ENCODE measurements around the gene SH3PXD2A.

Gene SH3PXD2A

DNA sequence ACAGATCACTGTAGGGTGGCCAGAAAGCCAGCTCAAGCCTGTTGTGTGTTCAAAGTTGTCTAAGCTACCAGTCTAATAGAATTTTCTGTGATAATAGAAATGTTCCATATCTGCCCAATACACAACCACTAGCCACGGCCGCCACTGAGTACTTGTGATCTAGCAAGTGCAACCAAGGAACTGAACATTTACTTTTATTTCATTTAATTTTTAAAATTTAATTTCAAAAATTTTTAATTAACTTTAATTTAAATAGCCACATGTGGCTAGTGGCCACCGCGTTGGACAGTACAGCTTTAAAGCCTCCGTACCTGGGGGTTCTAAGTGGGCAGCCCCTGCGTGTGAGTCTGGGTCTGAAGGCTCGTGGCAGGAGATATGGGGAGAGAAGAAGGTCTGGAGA is 60.4 kb downstream of the SH3PXD2A start:
- TF ChIP-seq, protein P1, sequence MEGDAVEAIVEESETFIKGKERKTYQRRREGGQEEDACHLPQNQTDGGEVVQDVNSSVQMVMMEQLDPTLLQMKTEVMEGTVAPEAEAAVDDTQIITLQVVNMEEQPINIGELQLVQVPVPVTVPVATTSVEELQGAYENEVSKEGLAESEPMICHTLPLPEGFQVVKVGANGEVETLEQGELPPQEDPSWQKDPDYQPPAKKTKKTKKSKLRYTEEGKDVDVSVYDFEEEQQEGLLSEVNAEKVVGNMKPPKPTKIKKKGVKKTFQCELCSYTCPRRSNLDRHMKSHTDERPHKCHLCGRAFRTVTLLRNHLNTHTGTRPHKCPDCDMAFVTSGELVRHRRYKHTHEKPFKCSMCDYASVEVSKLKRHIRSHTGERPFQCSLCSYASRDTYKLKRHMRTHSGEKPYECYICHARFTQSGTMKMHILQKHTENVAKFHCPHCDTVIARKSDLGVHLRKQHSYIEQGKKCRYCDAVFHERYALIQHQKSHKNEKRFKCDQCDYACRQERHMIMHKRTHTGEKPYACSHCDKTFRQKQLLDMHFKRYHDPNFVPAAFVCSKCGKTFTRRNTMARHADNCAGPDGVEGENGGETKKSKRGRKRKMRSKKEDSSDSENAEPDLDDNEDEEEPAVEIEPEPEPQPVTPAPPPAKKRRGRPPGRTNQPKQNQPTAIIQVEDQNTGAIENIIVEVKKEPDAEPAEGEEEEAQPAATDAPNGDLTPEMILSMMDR (IDR thresholded peaks at IDR 0.05; ENCODE audit: low read depth, low read length) = no peak
- no peak overlapping the region for H3K4me3 ChIP-seq (ENCODE audit: low read depth, low read length)

DNA sequence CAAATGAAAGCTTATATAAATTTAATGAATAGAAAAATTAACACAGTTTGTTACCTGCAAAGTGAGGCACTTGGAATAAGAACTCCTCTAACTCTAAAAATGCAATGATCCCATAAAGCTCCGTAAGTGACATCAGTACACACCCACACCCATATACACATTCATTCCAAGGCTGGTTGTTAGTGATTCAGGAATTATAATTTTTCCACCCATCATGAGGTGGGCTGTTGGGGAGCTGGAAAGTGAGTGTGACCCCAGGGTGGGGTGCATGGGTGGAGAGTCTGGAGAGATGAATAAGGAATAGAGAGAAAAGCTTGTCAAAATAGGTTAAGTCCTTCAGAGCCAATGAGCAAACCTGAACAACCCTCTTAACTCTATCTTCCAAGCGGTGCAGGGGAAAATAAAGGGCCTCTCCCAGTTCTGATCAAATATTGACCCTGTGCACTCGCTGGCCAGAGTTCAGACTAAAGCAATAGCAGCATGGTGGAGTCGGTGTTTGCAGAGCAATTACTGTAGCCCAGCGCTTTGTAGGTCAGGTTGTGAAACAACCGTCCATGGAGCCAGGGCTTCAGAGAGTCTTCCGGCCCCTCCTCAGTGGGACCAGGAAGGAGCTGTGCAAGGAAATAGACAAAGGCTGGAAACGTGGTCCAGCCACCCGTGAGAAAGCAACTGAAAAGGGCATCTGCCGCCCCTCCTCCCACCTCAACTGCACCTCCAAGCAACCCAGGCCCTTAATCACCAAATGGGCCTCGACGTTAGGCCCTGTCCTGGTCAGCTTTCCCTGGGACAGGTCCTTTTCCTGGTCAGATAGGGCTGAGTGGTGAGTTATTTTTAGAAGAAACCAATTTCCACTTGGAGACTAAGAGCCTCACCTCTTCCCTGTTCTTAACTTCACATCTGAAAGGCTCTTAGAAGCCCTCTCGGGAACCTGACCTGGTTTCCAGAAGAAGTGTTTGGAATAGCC is 61.2 kb downstream of the SH3PXD2A start:
- TF ChIP-seq, protein P1 (IDR thresholded peaks at IDR 0.05; ENCODE audit: low read depth, low read length) = no peak
- H3K4me3 ChIP-seq (ENCODE audit: low read depth, low read length) = no peak overlapping the region

DNA sequence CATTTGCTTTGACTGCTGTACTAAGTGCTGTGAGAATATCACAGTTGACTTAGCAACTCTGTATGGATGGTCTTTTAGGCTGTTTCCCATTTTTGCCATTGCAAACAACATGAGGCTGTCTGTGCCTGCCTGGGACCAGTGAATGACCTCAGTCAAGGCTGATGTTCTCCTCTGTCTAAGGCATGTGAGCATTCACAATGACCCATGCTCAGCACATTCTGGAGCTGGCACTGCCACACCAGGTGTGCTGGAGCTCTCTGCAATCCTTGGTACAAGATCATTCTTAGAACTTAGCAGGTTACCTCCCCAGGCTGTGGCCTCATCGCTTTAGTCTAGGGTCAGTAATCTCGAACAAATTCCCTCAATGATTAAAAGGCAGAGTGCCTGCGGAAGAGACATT is 61.9 kb downstream of the SH3PXD2A start:
- no peak overlapping the region for H3K4me3 ChIP-seq (ENCODE audit: low read depth, low read length)
- TF ChIP-seq, protein P1 (IDR thresholded peaks at IDR 0.05; ENCODE audit: low read depth, low read length) = no peak

DNA sequence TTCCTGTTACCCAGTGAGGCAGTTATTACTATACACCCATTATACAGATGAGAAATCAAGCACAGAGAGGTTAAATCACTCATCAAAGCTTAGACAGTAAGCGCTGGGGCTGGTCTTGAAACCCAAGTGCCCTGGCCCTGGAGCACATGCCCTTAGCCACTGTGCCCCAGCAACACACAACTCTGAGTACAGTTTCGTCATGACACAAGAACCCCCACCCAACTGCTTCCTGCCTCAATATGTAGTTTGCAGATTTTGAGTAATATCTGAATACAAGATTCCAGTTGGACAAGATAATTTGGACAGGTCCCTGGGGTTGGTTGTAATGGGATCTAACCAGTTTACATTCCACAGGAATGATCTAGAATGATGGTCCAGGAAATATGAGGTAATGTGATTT is 62.8 kb downstream of the SH3PXD2A start:
- TF ChIP-seq, protein P1 (IDR thresholded peaks at IDR 0.05; ENCODE audit: low read depth, low read length) = no peak
- no peak overlapping the region for H3K4me3 ChIP-seq (ENCODE audit: low read depth, low read length)

DNA sequence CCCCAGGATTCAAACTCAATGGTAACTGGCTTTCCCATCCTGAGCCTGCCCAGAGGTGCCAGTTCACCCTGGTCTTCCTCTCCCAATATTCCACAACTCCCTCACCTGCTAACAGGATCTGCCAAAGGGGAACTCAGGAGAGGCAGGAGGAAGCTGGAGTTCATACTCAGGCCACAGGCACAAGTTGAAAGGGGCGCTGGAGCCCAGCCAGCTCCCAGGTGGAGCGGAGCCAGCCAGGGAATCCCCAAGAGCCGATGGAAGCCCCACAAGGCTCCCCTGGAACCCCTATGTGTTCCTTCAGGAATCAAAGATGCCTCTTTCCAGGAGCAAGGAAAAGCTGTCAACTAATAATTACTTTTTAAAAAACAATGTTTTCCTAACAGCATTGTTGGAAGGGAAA is 63.5 kb downstream of the SH3PXD2A start:
- no peak overlapping the region for H3K4me3 ChIP-seq (ENCODE audit: low read depth, low read length)
- TF ChIP-seq, protein P1 (IDR thresholded peaks at IDR 0.05; ENCODE audit: low read depth, low read length) = no peak

DNA sequence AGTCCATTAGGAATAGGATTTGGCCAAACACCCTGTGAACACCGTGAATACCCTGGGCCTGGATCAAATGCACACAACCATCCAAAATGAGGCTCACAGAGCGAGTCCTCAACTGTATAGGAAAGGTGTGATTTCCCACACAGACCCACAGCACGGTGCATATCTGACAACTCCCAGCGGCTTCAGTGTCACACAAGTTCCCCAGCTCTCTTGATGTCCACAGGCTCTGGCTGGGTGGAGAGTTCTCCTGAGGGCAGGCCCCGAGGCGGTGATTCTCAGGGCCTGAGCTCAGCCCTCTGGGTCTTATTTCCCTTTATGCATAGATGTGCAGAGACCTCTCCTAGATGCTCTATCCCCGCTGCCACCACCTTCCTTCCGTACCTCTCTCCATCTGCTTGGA is 64.1 kb downstream of the SH3PXD2A start:
- TF ChIP-seq, protein P1 (IDR thresholded peaks at IDR 0.05; ENCODE audit: low read depth, low read length) = no peak
- H3K4me3 ChIP-seq (ENCODE audit: low read depth, low read length) = no peak overlapping the region

DNA sequence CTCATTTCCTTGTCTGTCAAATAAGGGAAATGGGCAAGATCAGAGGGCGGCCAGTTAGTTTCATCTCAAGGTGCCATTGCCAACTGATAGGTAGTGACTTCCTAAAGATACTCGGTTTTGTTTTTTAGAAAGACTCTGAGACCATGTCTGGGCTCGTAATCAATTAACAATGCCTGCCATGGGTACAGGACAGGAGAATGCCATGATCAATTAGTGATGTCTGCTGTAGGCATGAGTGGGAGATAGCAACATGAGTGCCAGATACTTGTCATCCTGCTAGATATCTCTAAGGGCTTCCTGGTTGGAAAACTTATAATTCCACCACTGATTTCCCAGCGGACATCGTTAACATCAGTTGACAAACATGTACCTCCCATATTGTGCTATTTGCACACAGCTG is 64.8 kb downstream of the SH3PXD2A start:
- TF ChIP-seq, protein P1 (IDR thresholded peaks at IDR 0.05; ENCODE audit: low read depth, low read length) = no peak
- no peak overlapping the region for H3K4me3 ChIP-seq (ENCODE audit: low read depth, low read length)
